T-cell (primary cell): ENCODE data around the gene AGBL1. TPM values are rescaled to one million over a fixed set of nuclear protein-coding genes. Genes with fewer than 3 reads are reported as not detected.
"Not testable (repeated sequence)": the region's sequence is repeated elsewhere in the genome, so short reads cannot be mapped to it uniquely, and the experiment has no call there.

Experiments
- ATAC-seq, 4 experiments: fragments of 200-7000 bp in 3 of 4; fragments of 150-1000 bp in 1 of 4; cut with Tn5 transposase; replicated peaks in 1 of 4; 1 replicate in 3 of 4; 2 replicates in 1 of 4; pipeline ENCODE4 v1.10.0; 2021; ENCODE audit warnings: moderate library complexity in 3 of 4, mild to moderate bottlenecking in 2 of 4, moderate number of reproducible peaks in 1 of 4
- CTCF ChIA-PET, 2 donors: fragments of 300-600 bp; sonication (Branson Sonifier 250); formaldehyde crosslinking; loops; one replicate each; lab custom pipeline; 2022; ENCODE audit warnings: antibody characterized with exemption in 2 of 2; lab: Charles Lee
- POLR2A ChIA-PET, 2 donors: fragments of 300-600 bp; sonication (Branson Sonifier 250); formaldehyde crosslinking; loops; one replicate each; lab custom pipeline; 2022; ENCODE audit warnings: antibody characterized with exemption in 2 of 2; lab: Charles Lee
- DNase-seq, 35 experiments: peaks; one replicate each; pipeline versions ENCODE4 v3.0.0 to v3.0.0-alpha.2; 2013 to 2023
- H3K27ac ChIP-seq: one replicate; pipeline ENCODE4 v1.5.1; 2013; ENCODE audit warnings: low read length
- H3K27me3 ChIP-seq, 2 experiments: replicated peaks in 1 of 2; 1 replicate in 1 of 2; 2 replicates in 1 of 2; pipeline versions ENCODE4 v1.6.1 to v1.7.0; 2013; ENCODE audit warnings: low read length in 1 of 2, mixed read lengths in 1 of 2; ENCODE audit not compliant: control insufficient read depth in 2 of 2, insufficient read depth in 2 of 2; ENCODE audit errors: extremely low read depth in 1 of 2
- H3K36me3 ChIP-seq, 2 donors: 1 replicate in 1 of 2; 2 replicates in 1 of 2; pipeline versions ENCODE4 v1.6.1 to v1.7.0; 2013; ENCODE audit warnings: low read length in 1 of 2; ENCODE audit not compliant: control insufficient read depth in 2 of 2, insufficient read depth in 1 of 2; ENCODE audit errors: extremely low read depth in 1 of 2
- H3K4me1 ChIP-seq, 2 experiments: 1 replicate in 1 of 2; 2 replicates in 1 of 2; pipeline versions ENCODE4 v1.6.1 to v1.7.0; 2013; ENCODE audit warnings: low read length in 2 of 2, mixed read lengths in 1 of 2; ENCODE audit not compliant: insufficient read depth in 2 of 2, control insufficient read depth in 1 of 2; ENCODE audit errors: extremely low read depth in 1 of 2
- H3K4me3 ChIP-seq, 2 donors: 1 replicate in 1 of 2; 2 replicates in 1 of 2; pipeline versions ENCODE4 v1.5.1 to v1.7.0; 2013; ENCODE audit warnings: mild to moderate bottlenecking in 2 of 2, low read length in 1 of 2, moderate library complexity in 1 of 2; ENCODE audit not compliant: control insufficient read depth in 1 of 2; ENCODE audit errors: extremely low read depth in 1 of 2
- H3K9me3 ChIP-seq: 2 replicates; pipeline ENCODE4 v1.7.0; 2013
- H3K27ac Mint-ChIP-seq, 2 donors: one replicate each; pipeline ENCODE4 v1.8.0; 2020 to 2021; ENCODE audit warnings: mild to moderate bottlenecking in 2 of 2, mixed read lengths in 2 of 2
- H3K27me3 Mint-ChIP-seq, 2 donors: one replicate each; pipeline ENCODE4 v1.8.0; 2021 to 2022; ENCODE audit warnings: mixed read lengths in 2 of 2
- H3K36me3 Mint-ChIP-seq: one replicate; pipeline ENCODE4 v1.8.0; 2021; ENCODE audit warnings: mixed read lengths
- H3K4me1 Mint-ChIP-seq, 3 donors: one replicate each; pipeline ENCODE4 v1.8.0; 2020 to 2022; ENCODE audit warnings: mixed read lengths in 3 of 3, mild to moderate bottlenecking in 1 of 3
- H3K4me3 Mint-ChIP-seq, 3 donors: one replicate each; pipeline ENCODE4 v1.8.0; 2020 to 2022; ENCODE audit warnings: mild to moderate bottlenecking in 3 of 3, mixed read lengths in 3 of 3, moderate library complexity in 3 of 3
- H3K9me3 Mint-ChIP-seq, 3 donors: one replicate each; pipeline ENCODE4 v1.8.0; 2020 to 2022; ENCODE audit warnings: mixed read lengths in 3 of 3
- WGBS: methylation state at CpG from one replicate; pipeline ENCODE4 v1.1.5; 2013; ENCODE audit warnings: missing lambda C conversion rate; ENCODE audit not compliant: insufficient coverage; 5-methylcytosine and 5-hydroxymethylcytosine counted together
- total RNA-seq, 35 experiments: library from RNA in 6 of 35; stranded (reverse) in 6 of 35; fragments of 120-200 nt in 1 of 35; gene quantifications; one replicate each; pipeline versions ENCODE4 v1.2.1 to v1.2.4 and lab custom pipeline; 2013 to 2026

AGBL1 gene
- total RNA-seq, 5 donors from 2014 or later (not counting 1 experiment from before 2014, with no cell fraction given), result not detected

DNA sequence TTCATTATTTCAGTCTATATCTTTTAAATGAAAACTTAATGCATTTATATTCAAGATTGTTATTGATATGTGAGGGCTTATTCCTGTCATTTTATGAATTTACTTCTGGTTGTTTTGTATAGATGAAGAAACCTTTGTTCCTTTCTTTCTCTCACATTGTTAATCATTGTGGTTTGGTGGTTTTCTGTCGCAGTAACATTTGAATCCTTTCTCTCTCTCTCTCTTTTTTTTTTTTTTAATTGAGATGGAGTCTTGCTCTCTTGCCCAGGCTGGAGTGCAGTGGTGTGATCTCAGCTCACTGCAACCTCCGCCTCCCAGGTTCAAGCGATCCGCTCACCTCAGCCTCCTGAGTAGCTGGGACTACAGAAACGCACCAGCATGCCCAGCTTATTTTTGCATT is 22.1 kb downstream of the AGBL1 start:
- no peak for DNase-seq
- Mint-ChIP-seq H3K4me3 (no peak overlapping the region), H3K4me1 (no peaks in the 10 kb centered on the region), H3K9me3 (peaks cover 4 to 13% (median 9%) of the 10 kb centered on the region in 3 donors), H3K27me3 (peaks cover 2 to 26% of the 10 kb centered on the region in 2 donors), H3K27ac (no peak overlapping the region), H3K36me3 (no peaks in the 10 kb centered on the region)
- H3K27me3 ChIP-seq, result peaks cover 0 to 13% of the 10 kb centered on the region in 2 experiments
- ChIA-PET CTCF (no interaction called here), POLR2A (no interaction called here)
- no peak for ATAC-seq
- WGBS, result 95% methylated on average over 4 of the region's 5 CpGs
- no peaks in the 10 kb centered on the region for H3K4me1 ChIP-seq
- H3K9me3 ChIP-seq, result no peaks in the 10 kb centered on the region
- H3K36me3 ChIP-seq, result no peaks in the 10 kb centered on the region
- H3K27ac ChIP-seq, result no peak overlapping the region
- no peak overlapping the region for H3K4me3 ChIP-seq

DNA sequence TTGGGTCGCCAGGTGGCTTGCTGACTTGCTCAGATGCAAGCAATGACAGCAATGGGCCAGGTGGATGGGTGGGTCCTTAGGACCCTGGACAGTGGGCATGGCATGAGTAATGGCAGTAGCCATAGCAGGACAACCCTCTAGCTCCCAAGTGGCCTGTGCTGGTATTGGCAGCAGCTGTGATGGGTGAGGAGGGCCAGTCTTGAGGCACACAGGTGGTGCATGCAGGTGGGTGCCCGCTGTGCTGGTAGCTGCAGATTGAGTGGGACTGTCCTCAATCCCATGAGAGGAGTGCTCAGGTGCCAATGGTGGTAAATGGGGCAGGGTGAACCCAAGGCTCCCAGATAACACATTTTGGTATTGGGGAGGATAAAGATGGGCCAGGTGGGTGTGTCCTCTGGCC is 24.2 kb downstream of the AGBL1 start:
- Mint-ChIP-seq H3K4me3 (no peak overlapping the region), H3K27ac (no peak overlapping the region), H3K27me3 (peaks cover 13 to 18% of the 10 kb centered on the region in 2 donors), H3K9me3 (peaks cover 4 to 13% (median 9%) of the 10 kb centered on the region in 3 donors), H3K36me3 (no peaks in the 10 kb centered on the region), H3K4me1 (no peaks in the 10 kb centered on the region)
- 77% methylated on average over 2 of the region's 2 CpGs for WGBS
- Histone ChIP-seq H3K9me3 (no peaks in the 10 kb centered on the region), H3K27ac (no peak overlapping the region), H3K4me3 (no peak overlapping the region), H3K36me3 (no peaks in the 10 kb centered on the region), H3K27me3 (peaks cover 0 to 13% of the 10 kb centered on the region in 2 experiments), H3K4me1 (no peaks in the 10 kb centered on the region)
- no peak for ATAC-seq
- CTCF ChIA-PET, result no interaction called here
- POLR2A ChIA-PET, result no interaction called here
- no peak for DNase-seq

DNA sequence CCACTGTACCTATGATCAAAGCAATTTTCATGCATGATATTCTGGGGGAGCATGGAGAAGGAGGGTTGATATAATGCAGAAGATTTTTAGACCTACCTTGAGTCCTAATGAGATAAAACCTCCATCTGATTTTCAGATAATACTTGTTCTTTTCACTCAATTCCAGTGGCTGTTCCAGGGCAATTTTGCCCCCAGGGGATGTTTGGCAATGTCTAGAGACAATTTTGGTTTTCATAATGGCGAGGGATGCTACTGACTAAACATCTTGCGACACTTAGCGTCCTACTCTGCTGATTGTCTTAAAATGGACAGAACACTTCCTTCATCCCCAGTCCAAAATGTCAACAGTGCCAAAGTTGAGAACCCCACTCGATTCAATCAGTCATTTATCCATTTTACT is 26.6 kb downstream of the AGBL1 start:
- H3K9me3 Mint-ChIP-seq, result peaks cover 4 to 13% (median 9%) of the 10 kb centered on the region in 3 donors
- POLR2A ChIA-PET, result no interaction called here
- H3K36me3 ChIP-seq, result no peaks in the 10 kb centered on the region
- H3K27me3 Mint-ChIP-seq, result peaks cover 16 to 18% of the 10 kb centered on the region in 2 donors
- DNase-seq (no peak), ATAC-seq (no peak)
- H3K4me3 Mint-ChIP-seq, result no peak overlapping the region
- 79% methylated on average over 2 of the region's 4 CpGs for WGBS
- H3K27me3 ChIP-seq, result peaks cover 0 to 13% of the 10 kb centered on the region in 2 experiments
- no peaks in the 10 kb centered on the region for H3K4me1 Mint-ChIP-seq
- no peak overlapping the region for H3K27ac ChIP-seq
- CTCF ChIA-PET, result no interaction called here
- no peaks in the 10 kb centered on the region for H3K4me1 ChIP-seq
- no peak overlapping the region for H3K4me3 ChIP-seq
- H3K36me3 Mint-ChIP-seq, result no peaks in the 10 kb centered on the region
- H3K9me3 ChIP-seq, result no peaks in the 10 kb centered on the region
- no peak overlapping the region for H3K27ac Mint-ChIP-seq

DNA sequence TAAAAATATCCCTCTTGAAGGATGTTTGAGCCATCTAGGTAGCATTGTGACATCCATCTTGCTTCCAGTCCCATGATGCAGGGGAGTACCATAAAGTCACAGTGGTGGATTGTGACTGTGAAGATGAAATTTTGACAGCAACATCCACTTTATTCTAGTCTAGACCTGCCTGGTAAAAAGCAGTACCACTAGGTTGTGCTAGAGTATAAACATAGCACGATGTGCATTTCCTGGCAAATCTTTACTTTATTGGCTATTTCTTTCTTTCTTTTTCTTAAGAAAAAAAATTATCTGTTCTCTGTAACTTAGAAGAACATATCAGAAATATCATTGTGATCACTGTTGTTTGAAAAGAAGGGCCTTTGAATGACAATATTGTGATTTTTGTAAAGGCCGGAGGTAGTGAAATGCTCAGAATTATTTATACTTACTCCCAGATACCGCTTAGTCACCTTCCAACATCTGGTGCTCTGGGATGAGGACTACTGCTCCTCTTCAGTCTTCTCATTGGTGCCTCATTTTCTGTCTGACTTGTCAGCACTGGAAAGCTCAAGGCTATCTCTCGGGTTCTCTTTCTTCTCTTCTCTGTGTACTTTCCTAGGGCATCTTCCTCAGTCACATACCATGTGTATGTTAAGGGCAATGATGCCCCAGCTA is 35.6 kb downstream of the AGBL1 start:
- Mint-ChIP-seq H3K4me1 (no peaks in the 10 kb centered on the region), H3K36me3 (no peaks in the 10 kb centered on the region), H3K27ac (no peak overlapping the region), H3K27me3 (peaks cover 4 to 12% of the 10 kb centered on the region in 2 donors), H3K9me3 (no peaks in the 10 kb centered on the region), H3K4me3 (no peak overlapping the region)
- CTCF ChIA-PET, result no interaction called here
- Histone ChIP-seq H3K9me3 (no peaks in the 10 kb centered on the region), H3K27me3 (no peaks in the 10 kb centered on the region), H3K4me3 (no peak overlapping the region), H3K36me3 (no peaks in the 10 kb centered on the region), H3K27ac (no peak overlapping the region), H3K4me1 (no peaks in the 10 kb centered on the region)
- WGBS, result 100% methylated on average over 1 of the region's 4 CpGs
- POLR2A ChIA-PET, result no interaction called here
- DNase-seq, result peak in 1 of 35 experiments; percentile 1
- ATAC-seq, result no peak

DNA sequence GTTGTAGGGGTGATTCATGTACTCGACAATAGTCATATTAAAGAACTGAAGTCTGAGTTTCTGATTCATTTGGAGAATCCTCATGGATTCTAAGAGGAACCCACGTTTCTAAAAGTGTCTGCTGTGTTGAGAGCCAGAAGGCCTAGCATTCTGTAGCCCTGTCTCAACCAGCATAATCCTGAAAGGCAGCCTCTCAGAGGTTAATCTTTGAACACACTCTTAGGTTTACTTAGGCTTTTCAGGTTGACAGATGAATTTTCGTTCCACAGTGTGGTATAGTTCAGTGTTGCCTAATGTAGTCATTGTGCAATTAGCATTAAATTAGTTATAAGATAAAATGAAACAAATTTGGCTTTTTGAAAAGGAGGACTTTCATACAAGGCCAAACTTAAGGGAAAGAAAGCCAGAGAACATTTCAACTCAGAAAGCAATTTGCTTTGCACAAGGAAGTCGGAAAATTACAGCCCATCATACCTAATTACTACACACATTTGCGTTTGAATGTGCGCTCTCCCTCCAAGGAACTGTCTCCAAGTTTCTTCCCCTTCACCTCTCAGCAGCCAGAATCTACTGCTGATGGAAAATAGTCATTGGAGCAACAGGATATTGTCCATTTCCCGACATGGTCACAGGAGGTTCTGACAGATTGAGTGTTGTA is 42.0 kb downstream of the AGBL1 start:
- Histone ChIP-seq H3K36me3 (no peaks in the 10 kb centered on the region), H3K4me3 (no peak overlapping the region), H3K27me3 (no peaks in the 10 kb centered on the region), H3K27ac (no peak overlapping the region), H3K9me3 (no peaks in the 10 kb centered on the region), H3K4me1 (no peaks in the 10 kb centered on the region)
- H3K4me3 Mint-ChIP-seq, result no peak overlapping the region
- CTCF ChIA-PET, result no interaction called here
- DNase-seq, result no peak
- H3K9me3 Mint-ChIP-seq, result no peaks in the 10 kb centered on the region
- WGBS, result 51% methylated on average over 2 of the region's 7 CpGs
- peaks cover 3 to 12% of the 10 kb centered on the region in 2 donors for H3K27me3 Mint-ChIP-seq
- ATAC-seq, result no peak
- POLR2A ChIA-PET, result no interaction called here
- no peak overlapping the region for H3K27ac Mint-ChIP-seq
- no peaks in the 10 kb centered on the region for H3K36me3 Mint-ChIP-seq
- H3K4me1 Mint-ChIP-seq, result no peaks in the 10 kb centered on the region

DNA sequence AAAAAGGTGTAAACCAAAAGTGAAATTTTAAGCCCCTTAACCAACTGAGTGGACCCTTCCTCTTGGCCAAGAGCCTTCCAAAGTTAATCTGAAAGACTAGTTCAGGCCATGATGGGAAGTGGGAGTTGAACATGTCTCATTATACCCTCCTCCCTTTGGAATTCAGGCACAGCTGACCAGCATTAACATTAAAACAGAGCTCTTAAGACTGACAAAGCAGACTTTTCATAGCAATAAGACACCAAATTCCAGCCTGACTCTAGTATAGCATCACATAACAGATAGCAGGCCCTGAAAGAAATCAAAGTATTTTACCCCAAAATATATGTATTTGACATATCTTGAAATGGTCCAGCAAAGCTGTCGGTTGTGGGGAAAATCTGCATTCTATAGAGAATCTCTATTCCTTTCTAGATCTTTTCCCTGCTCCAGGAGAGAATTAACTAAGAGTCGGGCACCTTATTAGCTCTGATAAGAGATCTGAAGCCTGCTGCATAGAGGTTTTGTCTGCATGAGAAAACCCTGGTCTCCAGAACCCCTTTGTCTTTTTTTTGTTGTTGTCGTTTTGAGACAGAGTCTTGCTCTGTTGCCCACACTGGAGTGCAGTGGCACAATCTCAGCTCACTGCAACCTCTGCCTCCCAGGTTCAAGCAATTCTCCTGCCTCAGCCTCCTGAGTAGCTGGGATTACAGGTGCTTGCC is 43.2 kb downstream of the AGBL1 start:
- not testable (repeated sequence) for ATAC-seq, H3K36me3 Mint-ChIP-seq
- no CpG with 5 or more reads among the region's 3 CpGs for WGBS

More for the DNA sequence above, 43.2 kb downstream of the AGBL1 start:
- DNase-seq, H3K36me3 ChIP-seq, H3K27ac Mint-ChIP-seq, H3K9me3 Mint-ChIP-seq, H3K4me1 ChIP-seq, H3K9me3 ChIP-seq, H3K27me3 ChIP-seq, POLR2A ChIA-PET, H3K4me1 Mint-ChIP-seq, H3K4me3 ChIP-seq, CTCF ChIA-PET, H3K27ac ChIP-seq, H3K4me3 Mint-ChIP-seq: not testable (repeated sequence)
- peaks cover 3 to 12% of the 10 kb centered on the region in 2 donors for H3K27me3 Mint-ChIP-seq
